Measurements from ENCODE around the gene RAB37. TPM values are rescaled to one million over a fixed set of nuclear protein-coding genes. Genes with fewer than 3 reads are reported as not detected.

RAB37 gene
- total RNA-seq, 1 experiment from 2014 or later = 2.5 TPM

DNA sequence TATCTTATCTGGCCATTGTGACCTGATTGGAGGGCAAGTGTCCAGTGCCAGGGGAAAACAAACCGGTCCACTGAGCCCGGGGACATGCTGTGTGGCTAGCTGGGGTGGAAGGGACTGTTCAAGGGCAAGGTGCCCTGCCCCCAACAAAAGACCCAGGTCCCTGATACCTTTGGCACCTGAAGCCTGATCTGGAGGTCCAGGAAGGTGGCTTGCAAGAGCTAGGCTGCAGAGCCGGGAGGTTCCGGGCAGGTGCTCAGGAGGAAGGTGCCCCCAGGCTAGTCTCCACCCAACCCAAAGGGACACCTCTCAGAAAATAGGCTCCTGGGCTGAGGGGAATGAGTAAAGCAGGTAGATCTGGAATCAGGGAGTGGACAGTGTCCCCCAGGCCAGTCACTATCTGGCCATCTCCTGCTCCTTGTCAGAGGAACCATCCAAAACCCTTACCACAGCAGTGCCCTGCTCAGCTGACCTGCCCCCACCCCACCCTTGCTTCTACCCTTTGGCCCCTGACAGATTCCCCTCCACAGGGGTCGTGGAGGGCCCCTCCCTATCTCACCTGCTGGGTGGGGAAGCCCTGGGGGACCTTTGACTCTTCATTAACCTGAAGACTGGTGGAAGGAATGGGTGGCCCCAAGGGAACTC, 32.9 kb downstream of the RAB37 start:
- Histone ChIP-seq H3K56ac (ENCODE audit: insufficient read length, low read depth, low read length) (no peak overlapping the region), H2BK20ac (ENCODE audit: low read depth, low read length, poor library complexity, severe bottlenecking) (no peak overlapping the region), H3K4me1 (ENCODE audit: insufficient read depth, low read length) (no peaks in the 10 kb centered on the region), H3K79me1 (ENCODE audit: insufficient read depth, low read depth, low read length, poor library complexity, severe bottlenecking) (no peaks in the 10 kb centered on the region), H3T11ph (ENCODE audit: low read length) (no peak overlapping the region), H2BK120ac (ENCODE audit: low read depth, low read length, poor library complexity, severe bottlenecking) (no peak overlapping the region), H3K27ac (ENCODE audit: insufficient read length, low read depth, low read length) (no peak overlapping the region), H3K23ac (ENCODE audit: insufficient read length, low read depth, low read length) (no peak overlapping the region), H3K18ac (ENCODE audit: insufficient read length, low read depth, low read length) (no peak overlapping the region), H2BK15ac (ENCODE audit: low read depth, low read length) (no peak overlapping the region), H3K23me2 (ENCODE audit: insufficient read length, low read depth, low read length, poor library complexity, severe bottlenecking) (no peaks in the 10 kb centered on the region), H2AFZ (ENCODE audit: low read length) (no peak overlapping the region), H3K4me2 (ENCODE audit: insufficient read depth, insufficient read length, low read length) (no peak overlapping the region), H4K20me1 (ENCODE audit: control insufficient read depth, insufficient read depth, insufficient read length) (no peaks in the 10 kb centered on the region), H3K27me3 (ENCODE audit: insufficient read depth, low read length) (no peaks in the 10 kb centered on the region), H2BK5ac (ENCODE audit: insufficient read length, low read length) (no peak overlapping the region), H3K14ac (ENCODE audit: insufficient read depth, low read length) (no peak overlapping the region), H2AK5ac (ENCODE audit: insufficient read length, low read length) (no peak overlapping the region), H3K9ac (ENCODE audit: extremely low read depth, insufficient read length, low read length) (no peak overlapping the region), H3K79me2 (ENCODE audit: insufficient read depth, low read length) (no peaks in the 10 kb centered on the region), H4K8ac (replicated peaks; ENCODE audit: insufficient read length, low read depth, low read length) (no peak overlapping the region), H4K91ac (ENCODE audit: insufficient read length, low read depth, low read length) (no peak overlapping the region), H4K5ac (ENCODE audit: insufficient read length, low read depth, low read length) (no peak overlapping the region), H2BK12ac (ENCODE audit: insufficient read length, low read depth, low read length) (no peak overlapping the region), H3K9me3 (ENCODE audit: control insufficient read depth, low read depth, low read length) (no peaks in the 10 kb centered on the region), H3K4ac (ENCODE audit: low read depth, low read length) (no peak overlapping the region)
- Mint-ChIP-seq H3K4me3 (no peak overlapping the region), H3K9me3 (no peaks in the 10 kb centered on the region), H3K4me1 (peaks cover 9 to 18% of the 10 kb centered on the region in 2 experiments), H3K27me3 (ENCODE audit: low read depth) (no peaks in the 10 kb centered on the region), H3K27ac (0 out of 7 replicates have a peak overlapping the region, but pooled peaks of 2 of the 3 experiments have one; percentile 18 to 24), H3K36me3 (ENCODE audit: insufficient read depth in 1 of 3, low read depth in 3 of 3) (peaks cover 33 to 66% (median 60%) of the 10 kb centered on the region in 3 experiments; a peak in 6 of 7 replicates)
- DNase-seq = no peak
- TF ChIP-seq, protein P1, sequence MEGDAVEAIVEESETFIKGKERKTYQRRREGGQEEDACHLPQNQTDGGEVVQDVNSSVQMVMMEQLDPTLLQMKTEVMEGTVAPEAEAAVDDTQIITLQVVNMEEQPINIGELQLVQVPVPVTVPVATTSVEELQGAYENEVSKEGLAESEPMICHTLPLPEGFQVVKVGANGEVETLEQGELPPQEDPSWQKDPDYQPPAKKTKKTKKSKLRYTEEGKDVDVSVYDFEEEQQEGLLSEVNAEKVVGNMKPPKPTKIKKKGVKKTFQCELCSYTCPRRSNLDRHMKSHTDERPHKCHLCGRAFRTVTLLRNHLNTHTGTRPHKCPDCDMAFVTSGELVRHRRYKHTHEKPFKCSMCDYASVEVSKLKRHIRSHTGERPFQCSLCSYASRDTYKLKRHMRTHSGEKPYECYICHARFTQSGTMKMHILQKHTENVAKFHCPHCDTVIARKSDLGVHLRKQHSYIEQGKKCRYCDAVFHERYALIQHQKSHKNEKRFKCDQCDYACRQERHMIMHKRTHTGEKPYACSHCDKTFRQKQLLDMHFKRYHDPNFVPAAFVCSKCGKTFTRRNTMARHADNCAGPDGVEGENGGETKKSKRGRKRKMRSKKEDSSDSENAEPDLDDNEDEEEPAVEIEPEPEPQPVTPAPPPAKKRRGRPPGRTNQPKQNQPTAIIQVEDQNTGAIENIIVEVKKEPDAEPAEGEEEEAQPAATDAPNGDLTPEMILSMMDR (conservative IDR thresholded peaks at IDR 0.05) = no peak
- WGBS (ENCODE audit: extremely low coverage, insufficient read length, low lambda C conversion rate) = no CpG with 5 or more reads among the region's 5 CpGs

Measured in H9 (cell line).